GM18511 (cell line): ENCODE measurements around the gene FMO2.

Experiments used
- ATAC-seq: cut with Tn5 transposase; IDR thresholded peaks from one replicate; pipeline ENCODE4 v1.9.1; 2021; ENCODE audit warnings: mild to moderate bottlenecking, moderate library complexity; ENCODE audit not compliant: unreplicated experiment

FMO2 gene

DNA sequence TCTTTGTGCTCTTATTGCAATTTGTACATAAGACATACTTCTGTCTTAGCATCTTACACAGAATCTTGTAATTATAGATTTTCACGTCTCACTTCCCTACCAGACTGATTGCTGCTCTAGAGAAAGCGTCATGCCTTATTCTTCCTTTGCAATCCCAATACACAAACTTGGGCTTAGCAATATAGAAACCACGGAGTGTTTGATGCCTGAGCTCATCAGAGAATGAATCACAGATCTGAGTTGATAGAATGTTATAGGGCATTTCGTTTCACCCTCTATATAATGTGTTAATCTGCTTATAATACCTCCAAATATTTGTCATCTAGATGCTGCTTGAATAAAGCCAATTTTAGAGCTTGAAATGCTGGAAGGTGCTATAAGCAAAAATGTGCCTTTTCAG is 69.8 kb downstream of the FMO2 start:
- no peak for ATAC-seq

DNA sequence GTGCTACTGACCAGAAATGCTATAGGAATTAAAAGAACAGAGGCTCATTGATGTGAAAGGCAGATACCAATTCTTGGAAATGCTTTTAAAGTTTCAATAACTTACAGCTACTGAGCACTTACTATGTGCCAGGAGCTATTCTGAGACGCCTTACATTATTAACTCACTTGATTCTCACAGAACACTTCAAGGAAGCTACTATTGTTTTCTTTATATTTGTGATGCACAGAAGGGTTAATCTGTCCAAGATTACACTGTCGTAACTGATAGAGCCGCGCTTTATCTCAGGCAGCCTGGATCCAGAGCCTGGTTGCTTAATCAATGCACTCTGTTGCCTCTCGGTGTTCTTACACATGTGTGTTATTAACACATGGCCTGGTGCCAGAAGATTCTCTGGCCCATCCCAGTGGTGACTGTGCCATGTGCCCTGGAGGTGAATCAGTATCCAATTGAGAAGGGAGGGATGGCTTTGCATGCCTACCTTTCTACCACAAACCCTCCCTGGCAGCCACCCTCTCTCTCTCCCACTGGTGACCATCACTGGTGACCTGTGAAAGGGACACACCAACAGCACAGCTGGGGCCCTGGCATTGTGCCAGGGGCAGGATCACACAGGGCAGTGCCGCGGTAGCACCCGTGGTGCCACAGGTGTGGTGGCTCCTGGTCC is 72.0 kb downstream of the FMO2 start:
- no peak for ATAC-seq

DNA sequence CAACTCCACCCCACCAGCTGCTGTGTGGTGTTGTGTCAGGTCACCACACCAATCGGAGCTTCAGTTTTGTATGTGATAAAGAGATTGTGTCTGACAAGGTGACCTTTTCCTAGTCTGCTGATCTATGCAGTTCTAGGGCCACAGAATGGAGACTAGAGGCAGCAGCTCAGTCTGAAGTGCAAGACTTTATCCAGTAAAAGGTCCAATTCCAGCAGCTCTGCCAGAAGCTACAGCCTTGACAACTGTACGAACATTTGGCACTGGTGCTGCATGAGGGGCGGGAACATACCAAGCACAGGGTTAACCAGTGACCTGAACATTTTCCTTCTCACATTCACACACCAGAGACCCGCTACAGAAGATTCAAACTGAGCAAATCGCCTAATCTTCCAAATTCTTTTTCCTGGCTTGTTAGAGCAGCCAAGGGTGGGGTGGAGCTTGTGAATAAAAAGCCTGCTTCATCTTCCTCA is 72.5 kb downstream of the FMO2 start:
- no peak for ATAC-seq

DNA sequence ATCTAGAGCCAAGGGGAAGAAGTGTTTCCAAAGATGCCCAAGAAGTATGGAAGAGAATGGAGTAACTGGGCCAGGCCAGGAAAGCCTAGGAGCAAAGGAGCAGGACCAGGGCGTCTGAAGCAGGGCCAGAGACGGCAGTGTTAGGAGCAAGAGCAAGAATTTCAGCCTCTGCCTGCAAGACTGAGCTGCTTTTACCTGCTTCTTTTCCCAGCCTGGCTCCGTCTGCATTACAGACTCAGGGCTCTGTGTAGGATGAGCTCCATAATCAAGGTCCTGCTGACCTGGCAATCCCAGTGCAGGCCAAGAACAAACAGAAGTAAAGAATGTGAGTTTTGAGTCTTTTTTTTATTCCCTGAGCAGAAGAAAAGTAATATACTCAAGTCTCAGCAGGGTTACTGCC is 73.3 kb downstream of the FMO2 start:
- ATAC-seq, result no peak

DNA sequence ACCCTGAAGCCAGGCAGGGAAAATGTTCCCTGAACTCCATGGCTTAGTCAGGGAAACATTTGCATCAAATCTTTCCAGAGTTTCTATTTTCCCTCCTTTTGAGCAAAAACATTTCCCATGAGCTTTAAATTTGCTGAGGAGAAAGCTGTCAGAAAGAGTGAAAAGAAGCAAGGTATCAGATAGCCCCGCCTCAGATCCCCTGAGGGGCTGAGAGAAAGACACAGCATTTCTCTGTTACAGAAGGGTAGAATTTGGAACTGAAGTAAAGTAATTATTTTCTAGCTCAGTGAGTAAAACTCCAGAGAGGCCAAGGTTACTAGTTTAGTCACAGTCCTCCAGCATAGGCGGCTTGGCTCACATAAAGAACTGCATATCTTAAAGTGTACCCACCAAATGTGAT is 73.8 kb downstream of the FMO2 start:
- no peak for ATAC-seq
